H9 (cell line): Measurements from ENCODE around the gene KBTBD2. TPM values are rescaled to one million over a fixed set of nuclear protein-coding genes. Genes with fewer than 3 reads are reported as not detected.

Experiments used
- DNase-seq: peaks from one replicate; pipeline ENCODE4 v3.0.0-alpha.2; 2017
- H2AFZ ChIP-seq: one replicate; pipeline ENCODE4 v1.6.1; 2013; ENCODE audit warnings: mild to moderate bottlenecking, low read length, control low read depth, moderate library complexity
- H2AK5ac ChIP-seq: 2 replicates; pipeline ENCODE4 v1.6.1; 2013; ENCODE audit warnings: low read length, control low read depth, mixed read lengths; ENCODE audit not compliant: insufficient read length
- H2BK120ac ChIP-seq: one replicate; pipeline ENCODE4 v1.6.1; 2013; ENCODE audit warnings: low read depth, mild to moderate bottlenecking, low read length, control low read depth, inconsistent platforms; ENCODE audit not compliant: poor library complexity, severe bottlenecking
- H2BK12ac ChIP-seq: 2 replicates; pipeline ENCODE4 v1.6.1; 2013; ENCODE audit warnings: low read length, control low read depth, mixed read lengths, low read depth; ENCODE audit not compliant: insufficient read length
- H2BK15ac ChIP-seq: 2 replicates; pipeline ENCODE4 v1.6.1; 2013; ENCODE audit warnings: low read depth, low read length, control low read depth
- H2BK20ac ChIP-seq: one replicate; pipeline ENCODE4 v1.6.1; 2013; ENCODE audit warnings: low read depth, mild to moderate bottlenecking, low read length, control low read depth, inconsistent platforms; ENCODE audit not compliant: poor library complexity, severe bottlenecking
- H2BK5ac ChIP-seq: 2 replicates; pipeline ENCODE4 v1.6.1; 2013; ENCODE audit warnings: low read length, control low read depth, mixed read lengths; ENCODE audit not compliant: insufficient read length
- H3K14ac ChIP-seq: 2 replicates; pipeline ENCODE4 v1.6.1; 2013; ENCODE audit warnings: low read length, control low read depth; ENCODE audit not compliant: insufficient read depth
- H3K18ac ChIP-seq: 2 replicates; pipeline ENCODE4 v1.6.1; 2013; ENCODE audit warnings: low read depth, mild to moderate bottlenecking, mixed read lengths, low read length, control low read depth; ENCODE audit not compliant: insufficient read length
- H3K23ac ChIP-seq: 2 replicates; pipeline ENCODE4 v1.6.1; 2013; ENCODE audit warnings: low read length, control low read depth, mixed read lengths, low read depth; ENCODE audit not compliant: insufficient read length
- H3K23me2 ChIP-seq: 2 replicates; pipeline ENCODE4 v1.6.1; 2013; ENCODE audit warnings: low read depth, mild to moderate bottlenecking, mixed read lengths, low read length, control low read depth; ENCODE audit not compliant: insufficient read length, poor library complexity, severe bottlenecking
- H3K27ac ChIP-seq: 2 replicates; pipeline ENCODE4 v1.5.1; 2013; ENCODE audit warnings: low read length, control low read depth, mixed read lengths, low read depth; ENCODE audit not compliant: insufficient read length
- H3K27me3 ChIP-seq: 2 replicates; pipeline ENCODE4 v1.6.1; 2013; ENCODE audit warnings: low read length, control low read depth, inconsistent platforms; ENCODE audit not compliant: insufficient read depth
- H3K4ac ChIP-seq: 2 replicates; pipeline ENCODE4 v1.6.1; 2013; ENCODE audit warnings: low read depth, mild to moderate bottlenecking, control low read depth, inconsistent platforms, low read length, moderate library complexity
- H3K4me1 ChIP-seq: 2 replicates; pipeline ENCODE4 v1.6.1; 2013; ENCODE audit warnings: low read length, control low read depth, inconsistent platforms; ENCODE audit not compliant: insufficient read depth
- H3K4me2 ChIP-seq: 2 replicates; pipeline ENCODE4 v1.6.1; 2013; ENCODE audit warnings: low read length, control low read depth, mixed read lengths; ENCODE audit not compliant: insufficient read length, insufficient read depth
- H3K56ac ChIP-seq: 2 replicates; pipeline ENCODE4 v1.6.1; 2013; ENCODE audit warnings: low read depth, mild to moderate bottlenecking, mixed read lengths, low read length, control low read depth; ENCODE audit not compliant: insufficient read length
- H3K79me1 ChIP-seq: 2 replicates; pipeline ENCODE4 v1.6.1; 2013; ENCODE audit warnings: low read depth, mild to moderate bottlenecking, moderate library complexity, low read length, control low read depth, inconsistent platforms; ENCODE audit not compliant: insufficient read depth, poor library complexity, severe bottlenecking
- H3K79me2 ChIP-seq: 2 replicates; pipeline ENCODE4 v1.6.1; 2013; ENCODE audit warnings: low read length, control low read depth, inconsistent platforms; ENCODE audit not compliant: insufficient read depth
- H3K9ac ChIP-seq: 2 replicates; pipeline ENCODE4 v1.6.1; 2013; ENCODE audit warnings: low read length, control low read depth, mixed read lengths; ENCODE audit not compliant: insufficient read length; ENCODE audit errors: extremely low read depth
- H3K9me3 ChIP-seq: one replicate; pipeline ENCODE4 v1.6.1; 2013; ENCODE audit warnings: low read depth, low read length, inconsistent platforms; ENCODE audit not compliant: control insufficient read depth
- H3T11ph ChIP-seq: one replicate; pipeline ENCODE4 v1.6.1; 2013; ENCODE audit warnings: mild to moderate bottlenecking, low read length, control low read depth, inconsistent platforms
- H4K20me1 ChIP-seq: one replicate; pipeline ENCODE4 v1.6.1; 2013; ENCODE audit not compliant: control insufficient read depth, insufficient read length, insufficient read depth
- H4K5ac ChIP-seq: 2 replicates; pipeline ENCODE4 v1.6.1; 2013; ENCODE audit warnings: low read depth, mild to moderate bottlenecking, mixed read lengths, low read length, control low read depth; ENCODE audit not compliant: insufficient read length
- H4K8ac ChIP-seq: replicated peaks from 2 replicates; pipeline ENCODE4 v1.6.1; 2013; ENCODE audit warnings: low read length, control low read depth, mixed read lengths, low read depth; ENCODE audit not compliant: insufficient read length
- H4K91ac ChIP-seq: 2 replicates; pipeline ENCODE4 v1.6.1; 2013; ENCODE audit warnings: low read depth, mild to moderate bottlenecking, moderate library complexity, mixed read lengths, low read length, control low read depth; ENCODE audit not compliant: insufficient read length
- H3K27ac Mint-ChIP-seq, 3 experiments: 2 replicates in 2 of 3; 3 replicates in 1 of 3; pipeline ENCODE4 v1.8.0; 2020 to 2021; ENCODE audit warnings: mixed read lengths in 3 of 3, mild to moderate bottlenecking in 1 of 3, moderate library complexity in 1 of 3
- H3K27me3 Mint-ChIP-seq: 2 replicates; pipeline ENCODE4 v1.8.0; 2021; ENCODE audit warnings: low read depth, mild to moderate bottlenecking, moderate library complexity, mixed read lengths
- H3K36me3 Mint-ChIP-seq, 3 experiments: 2 replicates in 2 of 3; 3 replicates in 1 of 3; pipeline ENCODE4 v1.8.0; 2020 to 2021; ENCODE audit warnings: low read depth in 3 of 3, mixed read lengths in 3 of 3; ENCODE audit not compliant: insufficient read depth in 1 of 3
- H3K4me1 Mint-ChIP-seq, 2 experiments: 2 replicates each; pipeline ENCODE4 v1.8.0; 2020; ENCODE audit warnings: mixed read lengths in 2 of 2
- H3K4me3 Mint-ChIP-seq, 2 experiments: 2 replicates in 1 of 2; 3 replicates in 1 of 2; pipeline ENCODE4 v1.8.0; 2020 to 2021; ENCODE audit warnings: mild to moderate bottlenecking in 2 of 2, mixed read lengths in 2 of 2, moderate library complexity in 1 of 2
- H3K9me3 Mint-ChIP-seq, 2 experiments: 2 replicates in 1 of 2; 3 replicates in 1 of 2; pipeline ENCODE4 v1.8.0; 2020; ENCODE audit warnings: mild to moderate bottlenecking in 2 of 2, mixed read lengths in 2 of 2, moderate library complexity in 1 of 2
- CTCF ChIP-seq: fragments of 200-600 bp; sonication (generic); conservative IDR thresholded peaks from 3 replicates; pipeline ENCODE4 v1.8.0; 2021; ENCODE audit warnings: antibody characterized with exemption, mild to moderate bottlenecking
- WGBS: extraction: QIAGEN DNeasy Blood & Tissue Kit; methylation state at CpG from one replicate; pipeline ENCODE4 v1.1.7; 2013; ENCODE audit warnings: missing lambda C conversion rate, low lambda C conversion rate, mixed read lengths; ENCODE audit not compliant: insufficient read length; ENCODE audit errors: extremely low coverage; 5-methylcytosine and 5-hydroxymethylcytosine counted together
- total RNA-seq: library from RNA; stranded (reverse); gene quantifications from 2 replicates; pipeline ENCODE4 v1.2.1, GENCODE V29; 2021

The KBTBD2 gene
- total RNA-seq, 1 experiment from 2014 or later: 34.2 TPM

GRCh38 chr7:32916006-32916405 lies 24.4 kb upstream of the KBTBD2 start:
- H3K27me3 Mint-ChIP-seq: peaks cover 56% of the 10 kb centered on the region
- H3K23ac ChIP-seq: no peak overlapping the region
- H3K4me3 Mint-ChIP-seq: no peak overlapping the region
- H3K23me2 ChIP-seq: no peaks in the 10 kb centered on the region
- no peak overlapping the region for H3K18ac ChIP-seq
- H3K4me2 ChIP-seq: no peak overlapping the region
- H3K9me3 Mint-ChIP-seq: no peaks in the 10 kb centered on the region
- no peaks in the 10 kb centered on the region for H3K9me3 ChIP-seq
- H2BK120ac ChIP-seq: no peak overlapping the region
- no peaks in the 10 kb centered on the region for H3K36me3 Mint-ChIP-seq
- no peak overlapping the region for H4K5ac ChIP-seq
- no peaks in the 10 kb centered on the region for H3K4me1 Mint-ChIP-seq
- H3K14ac ChIP-seq: no peak overlapping the region
- H2AK5ac ChIP-seq: no peak overlapping the region
- no peak for DNase-seq
- H3K27ac Mint-ChIP-seq: no peak overlapping the region
- H3K79me2 ChIP-seq: no peaks in the 10 kb centered on the region
- no peaks in the 10 kb centered on the region for H3K79me1 ChIP-seq
- no peaks in the 10 kb centered on the region for H4K20me1 ChIP-seq
- H4K8ac ChIP-seq: no peak overlapping the region
- no peak for TF ChIP-seq CTCF
- H2BK5ac ChIP-seq: no peak overlapping the region
- no peak overlapping the region for H3T11ph ChIP-seq
- H3K27me3 ChIP-seq: no peaks in the 10 kb centered on the region
- no peak overlapping the region for H3K56ac ChIP-seq
- H2BK20ac ChIP-seq: no peak overlapping the region
- no peak overlapping the region for H2BK12ac ChIP-seq
- H3K27ac ChIP-seq: no peak overlapping the region
- no peak overlapping the region for H4K91ac ChIP-seq
- no CpG with 5 or more reads among the region's 3 CpGs for WGBS
- H3K9ac ChIP-seq: no peak overlapping the region
- no peak overlapping the region for H2BK15ac ChIP-seq
- H3K4ac ChIP-seq: no peak overlapping the region
- H3K4me1 ChIP-seq: no peaks in the 10 kb centered on the region
- no peak overlapping the region for H2AFZ ChIP-seq
